AG09319 (cell line): ENCODE results near the gene SBSN.
A peak's percentile ranks its signal among the peaks of the same experiment; 100 is the strongest.

ENCODE experiments used
- DNase-seq: peaks from one replicate; pipeline ENCODE4 v3.0.0-alpha.2; 2010; ENCODE audit warnings: low read depth; ENCODE audit errors: extremely low read depth
- TF ChIP-seq, protein P1 (sequence below): IDR thresholded peaks from 2 replicates; pipeline ENCODE4 v1.5.1; 2011; ENCODE audit warnings: low read depth, mild to moderate bottlenecking, inconsistent platforms, low read length, moderate library complexity

The SBSN gene

DNA sequence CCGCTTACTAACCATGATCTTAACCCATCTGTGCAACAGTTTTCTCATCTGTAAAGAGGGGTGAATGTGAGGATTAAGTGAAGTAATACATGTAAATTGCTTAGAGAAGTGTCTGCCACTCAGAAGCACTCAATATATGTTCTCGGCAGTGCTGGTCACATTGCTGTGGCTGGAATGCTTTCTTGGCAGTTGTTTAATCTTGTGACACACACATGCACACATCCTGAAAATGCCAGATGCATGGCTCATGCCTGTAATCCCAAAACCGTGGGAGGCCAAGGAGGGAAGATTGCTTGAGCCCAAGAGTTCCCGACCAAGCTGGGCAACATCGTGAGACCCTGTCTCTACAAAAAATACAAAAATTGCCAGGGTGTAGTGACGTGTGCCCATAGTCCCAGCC is 9.8 kb downstream of the SBSN start:
- DNase-seq, result peak; percentile 79

DNA sequence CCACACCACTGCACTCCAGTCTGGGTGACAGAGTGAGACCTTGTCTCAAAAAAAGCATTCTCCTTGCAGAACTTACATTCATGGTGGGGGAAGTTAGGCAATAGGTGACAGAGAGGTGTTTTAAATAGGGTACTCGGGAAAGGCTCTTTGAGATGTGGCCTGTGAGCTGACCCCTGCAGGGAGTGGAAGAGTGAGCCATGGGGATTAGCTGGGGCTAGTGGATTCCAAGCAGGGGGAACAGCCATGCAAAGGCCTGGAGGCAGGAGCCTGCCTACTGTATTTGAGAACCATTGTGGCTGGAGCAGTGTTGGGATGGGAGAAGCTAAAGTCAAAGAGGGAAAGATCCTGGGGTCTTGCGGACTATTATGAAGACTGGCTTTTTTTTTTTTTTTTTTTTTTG is 10.8 kb downstream of the SBSN start:
- TF ChIP-seq, protein P1, sequence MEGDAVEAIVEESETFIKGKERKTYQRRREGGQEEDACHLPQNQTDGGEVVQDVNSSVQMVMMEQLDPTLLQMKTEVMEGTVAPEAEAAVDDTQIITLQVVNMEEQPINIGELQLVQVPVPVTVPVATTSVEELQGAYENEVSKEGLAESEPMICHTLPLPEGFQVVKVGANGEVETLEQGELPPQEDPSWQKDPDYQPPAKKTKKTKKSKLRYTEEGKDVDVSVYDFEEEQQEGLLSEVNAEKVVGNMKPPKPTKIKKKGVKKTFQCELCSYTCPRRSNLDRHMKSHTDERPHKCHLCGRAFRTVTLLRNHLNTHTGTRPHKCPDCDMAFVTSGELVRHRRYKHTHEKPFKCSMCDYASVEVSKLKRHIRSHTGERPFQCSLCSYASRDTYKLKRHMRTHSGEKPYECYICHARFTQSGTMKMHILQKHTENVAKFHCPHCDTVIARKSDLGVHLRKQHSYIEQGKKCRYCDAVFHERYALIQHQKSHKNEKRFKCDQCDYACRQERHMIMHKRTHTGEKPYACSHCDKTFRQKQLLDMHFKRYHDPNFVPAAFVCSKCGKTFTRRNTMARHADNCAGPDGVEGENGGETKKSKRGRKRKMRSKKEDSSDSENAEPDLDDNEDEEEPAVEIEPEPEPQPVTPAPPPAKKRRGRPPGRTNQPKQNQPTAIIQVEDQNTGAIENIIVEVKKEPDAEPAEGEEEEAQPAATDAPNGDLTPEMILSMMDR, result no peak
- no peak for DNase-seq

More for the DNA sequence above, 9.8 kb downstream of the SBSN start:
- TF ChIP-seq, protein P1, result no peak

DNA sequence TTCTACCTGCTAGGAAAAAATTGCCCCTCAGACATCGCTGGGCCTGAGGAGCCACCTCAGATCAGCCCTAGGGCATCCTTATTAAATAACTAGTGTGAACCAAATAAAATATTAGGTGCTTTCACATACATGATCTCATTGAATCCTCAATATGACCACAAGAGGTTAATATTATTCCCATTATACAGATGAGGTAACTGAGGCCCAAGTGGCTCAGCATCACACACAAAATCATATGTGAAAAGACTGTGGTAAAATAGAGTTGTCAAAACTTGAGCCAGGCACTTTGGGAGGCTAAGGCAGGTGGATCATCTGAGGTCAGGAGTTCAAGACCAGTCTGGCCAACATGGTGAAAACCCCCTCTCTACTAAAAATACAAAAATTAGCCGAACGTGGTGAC is 11.8 kb downstream of the SBSN start:
- no peak for DNase-seq
- TF ChIP-seq, protein P1, result no peak

DNA sequence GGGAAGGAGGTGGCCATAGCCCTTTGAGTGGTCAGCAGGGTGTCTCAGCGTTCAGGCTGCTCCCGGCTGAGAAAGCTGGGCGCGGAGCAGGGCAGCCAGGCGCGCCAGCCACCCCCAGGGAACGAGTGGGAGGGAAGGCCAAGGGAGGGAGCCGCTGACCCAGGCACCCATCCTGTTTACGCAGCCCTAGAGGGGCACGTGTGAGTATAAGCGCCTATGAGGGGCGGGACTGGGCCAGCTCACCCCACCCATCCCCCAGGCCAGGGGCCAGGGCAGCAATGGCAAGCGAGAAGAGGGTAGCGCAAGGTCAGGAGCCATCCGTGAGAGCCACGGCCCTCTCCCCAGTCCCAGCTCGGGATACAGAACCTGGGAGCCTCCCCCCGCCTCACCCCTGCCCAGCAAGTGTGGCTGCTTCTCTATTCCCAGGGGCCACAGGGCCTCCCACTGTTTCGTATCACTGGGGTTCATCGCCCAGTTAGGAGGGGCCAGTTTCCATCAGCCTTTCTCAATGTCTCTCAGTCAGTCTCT is 13.8 kb downstream of the SBSN start:
- TF ChIP-seq, protein P1, result no peak
- DNase-seq, result no peak

GRCh38 chr19:35513628-35514281 is 14.4 kb downstream of the SBSN start, which contains the start of gene DMKN:
TSS of gene DMKN (minus strand) at chr19:35513649. CDS start at chr19:35513475, 174 bp downstream.
- DNase-seq, result no peak
- TF ChIP-seq, protein P1, result no peak; the same call in 1 of the 2 replicates

GRCh38 chr19:35512831-35513627 is 15.1 kb downstream of the SBSN start:
- DNase-seq, result no peak
- TF ChIP-seq, protein P1, result no peak

- no peak for DNase-seq
- TF ChIP-seq, protein P1, result no peak
Measured at GRCh38 chr19:35511337-35511736, 16.8 kb downstream of the SBSN start.
